Fibroblast of mammary gland (primary cell): ENCODE results near the gene TRPV6.

Source experiments
- DNase-seq: peaks from one replicate; pipeline ENCODE4 v3.0.0-alpha.2; 2010; ENCODE audit warnings: low read depth
- H3K4me3 ChIP-seq: 2 replicates; pipeline ENCODE4 v1.5.1; 2011; ENCODE audit warnings: low read depth, mild to moderate bottlenecking, low read length, moderate library complexity; ENCODE audit not compliant: control insufficient read depth
- CTCF ChIP-seq: conservative IDR thresholded peaks from 2 replicates; pipeline ENCODE4 v1.5.1; 2011; ENCODE audit warnings: low read depth, low read length, inconsistent platforms; ENCODE audit not compliant: control insufficient read depth, insufficient read depth

Gene TRPV6

DNA sequence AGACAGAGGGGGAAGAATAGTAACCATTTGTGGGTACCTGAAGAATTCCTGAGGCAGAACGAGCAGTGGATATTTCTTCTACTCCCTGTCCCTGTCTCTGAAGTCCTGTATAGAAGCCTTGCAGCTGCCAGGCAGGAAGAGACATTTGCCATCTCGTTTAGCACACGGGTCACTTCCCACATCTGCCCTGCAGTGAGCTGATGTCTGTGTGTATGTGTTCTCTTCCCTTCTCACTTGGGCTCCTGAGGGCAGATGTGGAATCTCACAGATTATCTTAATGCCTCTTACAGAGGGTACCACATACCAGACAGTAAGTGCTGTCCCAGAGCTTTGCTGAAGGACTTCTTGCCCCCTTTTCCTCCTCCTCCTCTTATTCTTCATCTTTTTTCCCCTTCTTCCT lies 14.1 kb upstream of the TRPV6 start:
- no peak for TF ChIP-seq CTCF
- H3K4me3 ChIP-seq, result no peak overlapping the region
- no peak for DNase-seq

DNA sequence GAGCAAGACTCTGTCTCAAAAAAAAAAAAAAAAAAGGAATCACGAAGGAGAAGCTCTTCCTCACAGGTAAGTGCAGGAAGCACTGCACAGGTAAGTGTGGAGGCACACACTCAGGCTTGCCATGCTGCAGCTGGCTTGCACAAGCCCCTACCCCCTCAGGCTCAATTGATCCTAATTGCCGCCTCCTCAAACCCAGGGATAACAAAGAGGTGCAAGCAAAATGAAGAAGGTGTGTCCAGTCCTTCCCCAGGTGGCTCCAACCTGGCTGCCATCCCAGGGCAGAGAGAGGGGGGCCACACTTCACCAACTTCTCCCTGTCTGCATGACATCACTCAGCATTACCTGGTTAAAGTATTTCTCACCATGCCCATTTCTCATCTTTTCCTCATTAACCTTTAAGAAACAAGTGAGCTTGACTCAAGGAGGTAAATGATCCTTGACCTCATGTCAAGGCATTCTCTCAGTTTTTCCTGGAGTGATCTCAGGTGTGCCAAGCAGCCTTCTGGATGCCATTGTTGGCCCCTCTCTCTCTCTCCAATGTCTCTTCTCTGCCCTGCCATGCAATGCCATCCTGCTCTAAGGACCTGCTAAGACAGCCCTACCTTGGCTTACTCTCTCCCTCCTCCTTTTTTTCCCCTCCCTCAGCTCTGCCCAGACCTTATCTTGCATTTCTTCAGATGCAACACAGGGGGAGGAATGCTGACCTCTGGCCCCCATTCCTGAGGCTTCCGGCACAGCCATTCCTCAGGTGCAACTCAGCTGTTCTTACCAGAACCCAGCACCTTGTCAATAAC lies 13.0 kb upstream of the TRPV6 start:
- no peak for TF ChIP-seq CTCF
- no peak for DNase-seq

GRCh38 chr7:142897691-142898090 lies 12.1 kb upstream of the TRPV6 start:
- no peak overlapping the region for H3K4me3 ChIP-seq
- no peak for DNase-seq
- TF ChIP-seq CTCF, result no peak

More for the DNA sequence above, 13.0 kb upstream of the TRPV6 start:
- no peak overlapping the region for H3K4me3 ChIP-seq

DNA sequence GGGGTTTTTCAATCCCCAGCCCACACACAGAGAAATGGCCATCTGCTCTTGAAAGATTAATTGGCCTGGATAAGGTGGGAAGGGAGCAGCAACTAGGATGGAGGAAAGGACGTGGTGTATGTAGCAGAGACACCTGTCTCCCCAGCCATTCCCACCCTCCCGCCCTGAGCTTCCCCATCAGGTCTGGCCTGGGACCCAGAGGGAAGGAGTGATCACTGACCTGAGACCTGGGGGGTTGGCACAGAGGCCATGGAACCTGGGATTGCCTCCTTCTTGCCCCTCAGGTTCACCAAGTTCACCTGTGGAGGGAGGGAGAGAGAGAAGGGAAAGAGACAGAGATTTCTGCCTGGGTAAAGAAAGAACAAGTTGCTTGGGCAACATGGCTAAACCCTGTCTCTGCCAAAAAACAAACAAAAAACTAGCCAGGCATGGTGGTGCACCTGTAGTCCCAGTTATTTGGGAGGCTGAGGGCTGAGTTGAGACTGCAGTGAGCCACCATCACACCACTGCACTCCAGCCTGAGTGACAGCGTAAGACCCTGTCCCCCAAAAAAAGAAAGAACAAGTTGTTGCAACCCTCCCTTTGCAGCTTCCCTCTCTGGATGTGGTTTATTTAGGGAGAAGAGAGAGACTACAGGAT lies 11.3 kb upstream of the TRPV6 start:
- no peak for TF ChIP-seq CTCF
- H3K4me3 ChIP-seq, result no peak overlapping the region
- no peak for DNase-seq

DNA sequence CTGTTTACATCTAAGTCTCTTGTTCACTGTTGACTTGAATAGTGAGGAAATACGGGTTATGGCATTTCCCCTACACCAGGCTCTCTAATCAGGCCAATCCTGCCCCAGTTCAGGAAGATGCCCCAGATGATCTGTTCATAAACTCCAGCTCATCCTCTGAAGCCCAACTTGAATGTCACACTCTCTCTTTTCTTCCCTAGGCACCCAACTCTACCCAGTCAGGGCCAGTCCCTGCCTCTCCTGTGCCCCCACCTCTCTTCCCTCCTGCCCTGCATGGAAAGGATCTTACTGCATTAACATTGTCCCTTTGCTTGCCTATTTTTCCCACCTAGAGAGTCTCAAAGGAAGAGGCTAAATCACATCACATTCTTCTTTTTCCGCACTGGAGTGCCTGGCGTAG lies 10.6 kb upstream of the TRPV6 start:
- no peak for TF ChIP-seq CTCF
- DNase-seq, result no peak
- no peak overlapping the region for H3K4me3 ChIP-seq

- H3K4me3 ChIP-seq, result no peak overlapping the region
- TF ChIP-seq CTCF, result no peak
- DNase-seq, result no peak
Measured at GRCh38 chr7:142894985-142895593, 9.5 kb upstream of the TRPV6 start.
